ENCODE results near the gene BMP3. TPM values are rescaled to one million over a fixed set of nuclear protein-coding genes. Genes with fewer than 3 reads are reported as not detected.

BMP3 gene
- total RNA-seq, 2 experiments from 2014 or later: not detected

DNA sequence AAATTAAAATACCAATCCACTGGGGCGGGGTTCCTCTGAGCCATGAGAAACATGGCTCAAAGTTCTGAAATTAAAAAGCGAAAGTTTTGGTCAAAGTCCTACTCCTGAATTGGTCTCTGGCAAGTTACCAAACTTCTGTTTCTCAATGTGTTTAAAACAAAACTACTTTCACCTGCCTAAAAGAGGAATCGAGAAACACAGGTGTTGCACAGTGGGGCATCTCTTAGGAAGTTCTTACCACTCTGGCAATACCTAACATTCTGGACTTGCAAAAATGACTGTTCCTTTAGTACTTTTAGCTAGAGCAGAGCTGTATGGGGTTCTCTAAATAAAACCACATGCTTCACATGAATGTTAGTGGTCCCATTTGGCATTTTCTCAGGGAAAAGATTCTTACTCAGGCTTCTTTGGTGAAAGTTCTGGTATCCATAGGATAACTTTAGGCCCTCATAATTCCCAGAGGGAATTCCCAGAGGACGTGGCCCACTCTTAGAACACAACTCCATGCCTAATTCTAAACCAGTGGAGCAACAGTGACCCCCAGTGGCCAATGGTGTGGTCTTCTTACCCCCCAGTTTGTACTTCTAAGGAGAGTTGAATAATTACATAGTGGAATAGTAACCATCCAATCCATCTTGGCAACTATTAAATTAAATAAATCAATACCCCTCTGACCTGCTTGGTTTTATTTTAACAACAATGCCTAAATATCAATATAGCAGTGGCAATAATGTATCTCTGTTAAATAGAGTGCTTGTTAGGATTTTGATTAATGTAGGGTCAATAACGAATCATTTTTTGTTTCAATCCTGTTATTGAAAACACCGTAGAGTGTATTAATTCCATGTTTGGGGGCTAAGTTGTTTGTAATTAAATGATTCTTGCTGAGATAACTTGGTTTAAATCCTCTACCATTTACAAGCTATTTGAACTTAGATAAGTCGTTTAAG is 21.9 kb downstream of the BMP3 start:
- CTCF ChIA-PET: interaction anchor here (0.7 to 4.1 kb wide), 14 partner anchors 13 to 1942 kb away, joined by 3 to 21 read pairs (median 4); no protein-coding TSS in a partner anchor
- Mint-ChIP-seq H3K36me3 (ENCODE audit: low read depth) (no peaks in the 10 kb centered on the region), H3K4me1 (ENCODE audit: low read depth) (no peaks in the 10 kb centered on the region), H3K27me3 (no peaks in the 10 kb centered on the region), H3K9me3 (no peaks in the 10 kb centered on the region), H3K27ac (no peak overlapping the region), H3K4me3 (no peak overlapping the region)
- TF ChIP-seq, protein P1, sequence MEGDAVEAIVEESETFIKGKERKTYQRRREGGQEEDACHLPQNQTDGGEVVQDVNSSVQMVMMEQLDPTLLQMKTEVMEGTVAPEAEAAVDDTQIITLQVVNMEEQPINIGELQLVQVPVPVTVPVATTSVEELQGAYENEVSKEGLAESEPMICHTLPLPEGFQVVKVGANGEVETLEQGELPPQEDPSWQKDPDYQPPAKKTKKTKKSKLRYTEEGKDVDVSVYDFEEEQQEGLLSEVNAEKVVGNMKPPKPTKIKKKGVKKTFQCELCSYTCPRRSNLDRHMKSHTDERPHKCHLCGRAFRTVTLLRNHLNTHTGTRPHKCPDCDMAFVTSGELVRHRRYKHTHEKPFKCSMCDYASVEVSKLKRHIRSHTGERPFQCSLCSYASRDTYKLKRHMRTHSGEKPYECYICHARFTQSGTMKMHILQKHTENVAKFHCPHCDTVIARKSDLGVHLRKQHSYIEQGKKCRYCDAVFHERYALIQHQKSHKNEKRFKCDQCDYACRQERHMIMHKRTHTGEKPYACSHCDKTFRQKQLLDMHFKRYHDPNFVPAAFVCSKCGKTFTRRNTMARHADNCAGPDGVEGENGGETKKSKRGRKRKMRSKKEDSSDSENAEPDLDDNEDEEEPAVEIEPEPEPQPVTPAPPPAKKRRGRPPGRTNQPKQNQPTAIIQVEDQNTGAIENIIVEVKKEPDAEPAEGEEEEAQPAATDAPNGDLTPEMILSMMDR (IDR thresholded peaks at IDR 0.05): peak; percentile 74
- ATAC-seq (no peak), DNase-seq (peak; percentile 63)
- POLR2A ChIA-PET: no interaction called here
- intact Hi-C loops (cut with micrococcal nuclease): no loop called here

DNA sequence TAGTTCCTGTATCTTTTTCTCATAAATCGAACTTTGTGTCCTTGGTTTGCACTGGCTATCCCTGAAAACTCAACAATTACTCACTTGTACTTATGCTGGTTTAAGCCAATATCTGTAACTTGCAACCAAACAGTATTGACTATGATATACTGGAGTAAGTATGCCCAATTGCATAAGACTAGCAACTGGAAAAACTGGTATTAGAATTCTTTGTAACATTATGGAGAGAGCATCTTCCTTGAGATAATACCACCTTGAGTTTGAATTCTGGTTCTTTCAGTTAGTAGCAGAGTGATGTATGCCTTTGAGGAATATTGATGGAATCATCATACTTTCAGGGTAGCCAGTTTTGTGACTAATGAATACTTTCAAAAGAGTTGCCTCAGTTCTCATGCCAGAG is 28.1 kb downstream of the BMP3 start:
- Mint-ChIP-seq H3K36me3 (ENCODE audit: low read depth) (no peaks in the 10 kb centered on the region), H3K27me3 (peaks cover 15% of the 10 kb centered on the region), H3K4me1 (ENCODE audit: low read depth) (no peaks in the 10 kb centered on the region), H3K9me3 (no peaks in the 10 kb centered on the region), H3K4me3 (no peak overlapping the region), H3K27ac (no peak overlapping the region)
- no peak for ATAC-seq
- DNase-seq: no peak
- POLR2A ChIA-PET: no interaction called here
- TF ChIP-seq, protein P1 (IDR thresholded peaks at IDR 0.05): no peak
- CTCF ChIA-PET: interaction anchor here (1.0 to 3.7 kb wide), 2 partner anchors 11 to 293 kb away, joined by 5 to 10 read pairs; no protein-coding TSS in a partner anchor
- intact Hi-C loops (cut with micrococcal nuclease): no loop called here

DNA sequence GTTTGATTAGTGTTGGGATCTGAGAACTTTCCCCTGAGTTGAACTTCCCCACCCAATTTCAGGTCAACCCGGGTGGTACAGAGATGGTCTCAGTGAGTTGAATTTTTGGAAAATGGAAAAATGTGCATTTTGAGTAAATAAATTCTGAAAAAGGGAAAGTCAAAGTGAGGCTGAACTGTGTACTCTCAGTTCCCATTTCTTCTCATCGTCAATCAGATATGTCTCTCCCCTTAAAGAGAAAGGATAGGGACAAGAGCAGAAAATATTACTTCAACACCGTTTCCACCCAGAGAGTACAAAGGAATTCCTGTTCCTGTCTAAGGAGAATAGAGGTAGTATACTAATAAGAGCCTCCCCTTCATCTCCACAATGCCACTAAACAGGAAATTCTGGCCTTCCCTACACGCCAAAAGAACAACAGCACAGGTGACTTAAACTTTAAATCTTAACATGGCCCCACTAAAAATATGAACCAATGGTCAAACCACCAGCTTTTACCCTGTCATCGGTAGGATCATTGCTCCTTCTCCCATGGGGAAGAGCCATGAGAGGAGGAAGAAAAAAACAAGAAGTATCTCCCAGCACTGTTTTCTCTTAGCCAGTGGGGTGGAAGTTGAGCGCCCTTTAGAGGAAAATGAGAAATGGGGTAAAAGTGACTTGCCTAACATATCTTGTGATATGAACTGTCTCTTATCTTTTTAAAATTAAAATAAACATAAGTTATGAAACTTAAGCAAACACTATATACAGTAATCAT is 30.3 kb downstream of the BMP3 start:
- ChIA-PET CTCF (no interaction called here), POLR2A (no interaction called here)
- no peak for DNase-seq
- H3K27me3 Mint-ChIP-seq: peaks cover 17% of the 10 kb centered on the region
- no peaks in the 10 kb centered on the region for H3K4me1 Mint-ChIP-seq (ENCODE audit: low read depth)
- H3K27ac Mint-ChIP-seq: no peak overlapping the region
- H3K4me3 Mint-ChIP-seq: no peak overlapping the region
- no peaks in the 10 kb centered on the region for H3K9me3 Mint-ChIP-seq
- intact Hi-C loops (cut with micrococcal nuclease): no loop called here
- TF ChIP-seq, protein P1 (IDR thresholded peaks at IDR 0.05): no peak
- no peak for ATAC-seq
- no peaks in the 10 kb centered on the region for H3K36me3 Mint-ChIP-seq (ENCODE audit: low read depth)

DNA sequence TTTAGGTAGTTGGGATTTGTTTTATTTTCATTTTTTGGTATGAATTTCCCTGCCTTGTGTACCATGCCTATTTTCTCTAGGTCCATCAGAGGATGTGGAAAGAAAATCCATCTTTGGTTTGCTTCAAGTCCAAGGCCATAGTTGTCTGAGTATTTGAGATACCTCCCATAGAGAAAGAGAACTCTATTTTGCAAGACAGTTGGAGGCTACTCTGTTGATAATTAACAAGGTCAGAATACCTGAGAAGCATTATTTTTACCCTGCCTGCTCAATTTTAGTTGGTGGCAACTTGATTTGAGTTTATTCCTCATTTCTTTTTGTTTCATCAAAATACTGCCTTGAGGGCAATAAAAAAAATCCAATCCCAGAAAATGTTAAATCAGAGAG is 30.8 kb downstream of the BMP3 start:
- Mint-ChIP-seq H3K27me3 (peaks cover 20% of the 10 kb centered on the region), H3K36me3 (ENCODE audit: low read depth) (no peaks in the 10 kb centered on the region), H3K4me3 (no peak overlapping the region), H3K9me3 (no peaks in the 10 kb centered on the region), H3K4me1 (ENCODE audit: low read depth) (no peaks in the 10 kb centered on the region), H3K27ac (no peak overlapping the region)
- CTCF ChIA-PET: no interaction called here
- ATAC-seq (no peak), DNase-seq (no peak)
- intact Hi-C loops (cut with micrococcal nuclease): no loop called here
- POLR2A ChIA-PET: no interaction called here
- TF ChIP-seq, protein P1 (IDR thresholded peaks at IDR 0.05): no peak

DNA sequence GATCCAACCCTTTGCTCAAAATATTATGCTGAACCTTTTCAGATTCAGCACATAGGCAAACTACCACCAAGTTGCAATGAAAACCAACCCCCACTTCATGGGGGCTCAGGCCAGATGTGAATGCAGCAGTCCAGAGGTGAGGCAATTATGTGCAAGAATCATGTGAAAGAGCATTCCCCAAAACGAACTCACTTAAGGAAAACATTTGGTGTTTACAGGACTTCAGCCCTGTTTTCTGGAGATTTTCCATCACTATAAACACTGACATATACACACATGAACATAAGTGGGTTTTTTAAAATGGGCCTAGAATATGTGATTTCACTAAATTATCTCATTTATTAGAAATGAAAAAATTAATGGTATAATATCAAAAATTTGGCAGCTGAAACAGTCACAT is 31.5 kb downstream of the BMP3 start:
- no peak overlapping the region for H3K4me3 Mint-ChIP-seq
- POLR2A ChIA-PET: no interaction called here
- intact Hi-C loops (cut with micrococcal nuclease): no loop called here

More for the DNA sequence above, 31.5 kb downstream of the BMP3 start:
- DNase-seq (no peak), ATAC-seq (no peak)
- CTCF ChIA-PET: no interaction called here
- no peaks in the 10 kb centered on the region for H3K4me1 Mint-ChIP-seq (ENCODE audit: low read depth)
- H3K27me3 Mint-ChIP-seq: peaks cover 20% of the 10 kb centered on the region
- H3K9me3 Mint-ChIP-seq: no peaks in the 10 kb centered on the region
- H3K27ac Mint-ChIP-seq: no peak overlapping the region
- TF ChIP-seq, protein P1 (IDR thresholded peaks at IDR 0.05): no peak
- no peaks in the 10 kb centered on the region for H3K36me3 Mint-ChIP-seq (ENCODE audit: low read depth)
